ENCODE results near the gene CAMSAP2. TPM values are rescaled to one million over a fixed set of nuclear protein-coding genes. Genes with fewer than 3 reads are reported as not detected.

Gene CAMSAP2
- total RNA-seq, 1 donor from 2014 or later, result 27.9 TPM

DNA sequence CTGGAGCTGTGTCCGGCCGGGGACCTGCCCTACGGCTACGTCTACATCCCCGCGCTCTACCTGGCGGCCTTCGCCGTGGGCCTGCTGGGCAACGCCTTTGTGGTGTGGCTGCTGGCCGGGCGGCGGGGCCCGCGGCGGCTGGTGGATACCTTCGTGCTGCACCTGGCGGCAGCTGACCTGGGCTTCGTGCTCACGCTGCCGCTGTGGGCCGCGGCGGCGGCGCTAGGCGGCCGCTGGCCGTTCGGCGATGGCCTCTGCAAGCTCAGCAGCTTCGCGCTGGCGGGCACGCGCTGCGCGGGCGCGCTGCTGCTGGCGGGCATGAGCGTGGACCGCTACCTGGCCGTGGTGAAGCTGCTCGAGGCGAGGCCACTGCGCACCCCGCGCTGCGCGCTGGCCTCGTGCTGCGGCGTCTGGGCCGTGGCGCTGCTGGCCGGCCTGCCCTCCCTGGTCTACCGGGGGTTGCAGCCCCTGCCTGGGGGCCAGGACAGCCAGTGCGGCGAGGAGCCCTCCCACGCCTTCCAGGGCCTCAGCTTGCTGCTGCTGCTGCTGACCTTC is 134.5 kb downstream of the CAMSAP2 start:
- DNase-seq (ENCODE audit: low spot score, unreplicated experiment), result no peak
- Mint-ChIP-seq H3K4me1 (ENCODE audit: low read depth) (no peaks in the 10 kb centered on the region), H3K9me3 (ENCODE audit: low read depth) (no peaks in the 10 kb centered on the region), H3K27ac (no peak overlapping the region), H3K4me3 (ENCODE audit: low read depth) (no peak overlapping the region), H3K27me3 (peaks cover 25% of the 10 kb centered on the region), H3K36me3 (ENCODE audit: insufficient read depth) (no peaks in the 10 kb centered on the region)
- TF ChIP-seq, protein P1, sequence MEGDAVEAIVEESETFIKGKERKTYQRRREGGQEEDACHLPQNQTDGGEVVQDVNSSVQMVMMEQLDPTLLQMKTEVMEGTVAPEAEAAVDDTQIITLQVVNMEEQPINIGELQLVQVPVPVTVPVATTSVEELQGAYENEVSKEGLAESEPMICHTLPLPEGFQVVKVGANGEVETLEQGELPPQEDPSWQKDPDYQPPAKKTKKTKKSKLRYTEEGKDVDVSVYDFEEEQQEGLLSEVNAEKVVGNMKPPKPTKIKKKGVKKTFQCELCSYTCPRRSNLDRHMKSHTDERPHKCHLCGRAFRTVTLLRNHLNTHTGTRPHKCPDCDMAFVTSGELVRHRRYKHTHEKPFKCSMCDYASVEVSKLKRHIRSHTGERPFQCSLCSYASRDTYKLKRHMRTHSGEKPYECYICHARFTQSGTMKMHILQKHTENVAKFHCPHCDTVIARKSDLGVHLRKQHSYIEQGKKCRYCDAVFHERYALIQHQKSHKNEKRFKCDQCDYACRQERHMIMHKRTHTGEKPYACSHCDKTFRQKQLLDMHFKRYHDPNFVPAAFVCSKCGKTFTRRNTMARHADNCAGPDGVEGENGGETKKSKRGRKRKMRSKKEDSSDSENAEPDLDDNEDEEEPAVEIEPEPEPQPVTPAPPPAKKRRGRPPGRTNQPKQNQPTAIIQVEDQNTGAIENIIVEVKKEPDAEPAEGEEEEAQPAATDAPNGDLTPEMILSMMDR (IDR thresholded peaks at IDR 0.05; ENCODE audit: unreplicated experiment), result no peak

DNA sequence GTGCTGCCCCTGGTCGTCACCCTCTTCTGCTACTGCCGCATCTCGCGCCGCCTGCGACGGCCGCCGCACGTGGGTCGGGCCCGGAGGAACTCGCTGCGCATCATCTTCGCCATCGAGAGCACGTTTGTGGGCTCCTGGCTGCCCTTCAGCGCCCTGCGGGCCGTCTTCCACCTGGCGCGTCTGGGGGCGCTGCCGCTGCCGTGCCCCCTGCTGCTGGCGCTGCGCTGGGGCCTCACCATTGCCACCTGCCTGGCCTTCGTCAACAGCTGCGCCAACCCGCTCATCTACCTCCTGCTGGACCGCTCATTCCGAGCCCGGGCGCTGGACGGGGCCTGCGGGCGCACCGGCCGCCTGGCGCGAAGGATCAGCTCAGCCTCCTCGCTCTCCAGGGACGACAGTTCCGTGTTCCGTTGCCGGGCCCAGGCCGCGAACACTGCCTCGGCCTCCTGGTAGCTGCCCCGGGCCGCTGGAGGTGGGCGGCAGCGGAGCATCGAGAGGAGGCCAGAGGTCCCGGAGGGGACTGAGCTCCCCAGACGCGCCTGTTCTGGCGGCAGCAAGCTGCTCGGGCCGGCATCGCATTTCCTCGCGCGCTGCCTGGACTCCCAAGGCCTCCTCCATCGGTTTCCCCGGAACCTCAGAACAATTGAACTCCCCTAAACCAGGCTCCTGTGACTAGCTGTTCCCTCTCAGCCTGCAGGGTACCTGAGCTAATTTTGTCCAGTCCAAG is 135.1 kb downstream of the CAMSAP2 start:
- Mint-ChIP-seq H3K9me3 (ENCODE audit: low read depth) (no peaks in the 10 kb centered on the region), H3K4me3 (ENCODE audit: low read depth) (no peak overlapping the region), H3K27ac (no peak overlapping the region), H3K27me3 (peaks cover 25% of the 10 kb centered on the region), H3K36me3 (ENCODE audit: insufficient read depth) (no peaks in the 10 kb centered on the region), H3K4me1 (ENCODE audit: low read depth) (no peaks in the 10 kb centered on the region)
- TF ChIP-seq, protein P1 (IDR thresholded peaks at IDR 0.05; ENCODE audit: unreplicated experiment), result no peak
- DNase-seq (ENCODE audit: low spot score, unreplicated experiment), result no peak

DNA sequence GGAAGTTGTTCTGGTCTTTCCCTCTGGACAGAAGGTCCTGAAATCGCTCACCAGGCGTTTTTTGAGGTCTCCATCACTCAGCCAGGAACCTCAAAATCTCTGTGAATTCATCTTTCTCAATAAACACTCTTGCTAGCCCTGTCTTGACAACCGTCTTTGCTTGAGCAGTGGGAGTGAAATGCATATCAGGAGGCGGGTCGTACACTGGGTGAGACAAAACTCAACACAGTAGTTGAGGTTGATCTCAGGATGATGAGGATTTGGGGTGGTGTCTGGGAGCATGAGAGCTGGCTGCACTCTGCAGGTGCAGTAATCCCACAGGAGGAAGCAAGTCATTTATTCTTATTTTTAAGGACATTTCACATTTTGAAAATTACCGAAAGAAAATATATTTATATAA is 136.0 kb downstream of the CAMSAP2 start:
- no peaks in the 10 kb centered on the region for H3K9me3 Mint-ChIP-seq (ENCODE audit: low read depth)
- no peak overlapping the region for H3K27ac Mint-ChIP-seq
- peaks cover 25% of the 10 kb centered on the region for H3K27me3 Mint-ChIP-seq
- H3K4me3 Mint-ChIP-seq (ENCODE audit: low read depth), result no peak overlapping the region
- TF ChIP-seq, protein P1 (IDR thresholded peaks at IDR 0.05; ENCODE audit: unreplicated experiment), result no peak
- no peaks in the 10 kb centered on the region for H3K36me3 Mint-ChIP-seq (ENCODE audit: insufficient read depth)
- no peak for DNase-seq (ENCODE audit: low spot score, unreplicated experiment)
- H3K4me1 Mint-ChIP-seq (ENCODE audit: low read depth), result no peaks in the 10 kb centered on the region

DNA sequence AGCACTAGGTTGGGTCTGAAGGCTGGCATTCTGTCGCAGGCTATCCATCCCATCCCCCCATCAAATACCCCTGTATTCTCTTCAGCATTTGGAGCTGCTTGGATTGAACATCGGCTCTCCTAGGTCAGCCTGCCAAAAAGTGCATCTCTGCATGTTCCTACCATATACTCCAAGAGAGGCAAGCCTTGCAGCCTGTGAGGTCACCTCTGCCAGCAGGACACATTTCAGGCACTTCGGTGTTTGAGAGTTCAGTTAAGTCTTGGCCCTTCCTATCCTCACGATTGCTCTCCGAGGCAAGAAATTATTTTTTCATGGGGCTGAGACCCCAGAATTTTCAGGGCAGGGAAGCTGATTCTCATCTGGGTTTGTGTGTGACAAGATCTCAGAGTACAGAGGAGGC is 136.7 kb downstream of the CAMSAP2 start:
- peaks cover 25% of the 10 kb centered on the region for H3K27me3 Mint-ChIP-seq
- no peaks in the 10 kb centered on the region for H3K4me1 Mint-ChIP-seq (ENCODE audit: low read depth)
- TF ChIP-seq, protein P1 (IDR thresholded peaks at IDR 0.05; ENCODE audit: unreplicated experiment), result no peak
- H3K27ac Mint-ChIP-seq, result no peak overlapping the region
- no peaks in the 10 kb centered on the region for H3K36me3 Mint-ChIP-seq (ENCODE audit: insufficient read depth)
- no peaks in the 10 kb centered on the region for H3K9me3 Mint-ChIP-seq (ENCODE audit: low read depth)
- no peak for DNase-seq (ENCODE audit: low spot score, unreplicated experiment)
- H3K4me3 Mint-ChIP-seq (ENCODE audit: low read depth), result no peak overlapping the region

DNA sequence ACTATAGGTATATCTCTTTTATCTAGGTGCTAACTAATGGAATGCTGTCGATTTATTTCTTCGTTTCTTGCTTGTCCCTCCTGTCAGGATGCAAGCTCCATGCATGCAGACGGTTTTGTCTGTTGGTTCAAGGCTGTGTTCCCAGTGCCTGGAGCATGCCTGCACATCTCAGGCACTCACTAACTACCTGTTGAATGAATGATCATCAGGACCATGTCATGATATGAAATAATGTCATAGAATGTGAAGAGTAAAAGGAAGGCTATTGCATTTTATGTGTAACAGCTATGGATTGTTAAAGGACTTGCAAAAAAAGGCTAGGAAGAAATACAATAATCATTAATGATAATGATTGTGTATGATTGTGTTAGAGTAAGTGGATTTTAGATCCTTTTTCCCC is 138.3 kb downstream of the CAMSAP2 start:
- Mint-ChIP-seq H3K4me3 (ENCODE audit: low read depth) (no peak overlapping the region), H3K9me3 (ENCODE audit: low read depth) (no peaks in the 10 kb centered on the region), H3K4me1 (ENCODE audit: low read depth) (no peaks in the 10 kb centered on the region), H3K36me3 (ENCODE audit: insufficient read depth) (no peaks in the 10 kb centered on the region), H3K27me3 (peaks cover 14% of the 10 kb centered on the region), H3K27ac (no peak overlapping the region)
- DNase-seq (ENCODE audit: low spot score, unreplicated experiment), result no peak
- TF ChIP-seq, protein P1 (IDR thresholded peaks at IDR 0.05; ENCODE audit: unreplicated experiment), result no peak
